BE2C (cell line): ENCODE data around the gene WDR45B.

Experiments used
- DNase-seq: peaks from one replicate; pipeline ENCODE4 v3.0.0-alpha.2; 2020
- H3K27me3 ChIP-seq: fragments of 250-450 bp; sonication (Bioruptor Pico); 2 replicates; pipeline ENCODE4 v1.5.1; 2020; ENCODE audit warnings: mild to moderate bottlenecking
- H3K36me3 ChIP-seq: fragments of 250-450 bp; sonication (Bioruptor Pico); 2 replicates; pipeline ENCODE4 v1.5.1; 2020; ENCODE audit warnings: mild to moderate bottlenecking
- H3K4me1 ChIP-seq: fragments of 250-450 bp; sonication (Bioruptor Pico); 2 replicates; pipeline ENCODE4 v1.5.1; 2020
- H3K4me3 ChIP-seq: 2 replicates; pipeline ENCODE4 v1.5.1; 2011; ENCODE audit warnings: low read depth, low read length
- H3K9me3 ChIP-seq: fragments of 250-450 bp; sonication (Bioruptor Pico); 2 replicates; pipeline ENCODE4 v1.5.1; 2020
- CTCF ChIP-seq: IDR thresholded peaks from 2 replicates; pipeline ENCODE4 v1.5.1; 2012; ENCODE audit warnings: mild to moderate bottlenecking, low read depth, low read length

Gene WDR45B

GRCh38 chr17:82574041-82574440 is 74.2 kb downstream of the WDR45B start:
- Histone ChIP-seq H3K36me3 (peaks cover 87% of the 10 kb centered on the region), H3K4me1 (no peaks in the 10 kb centered on the region), H3K4me3 (no peak overlapping the region), H3K27me3 (no peaks in the 10 kb centered on the region), H3K9me3 (no peaks in the 10 kb centered on the region)
- no peak for DNase-seq
- no peak for TF ChIP-seq CTCF

GRCh38 chr17:82571855-82572254 is 76.4 kb downstream of the WDR45B start:
- Histone ChIP-seq H3K36me3 (peaks cover 84% of the 10 kb centered on the region), H3K4me3 (no peak overlapping the region)

GRCh38 chr17:82570277-82570676 is 78.0 kb downstream of the WDR45B start:
- no peaks in the 10 kb centered on the region for H3K27me3 ChIP-seq
- no peak for TF ChIP-seq CTCF
- DNase-seq, result no peak
- no peaks in the 10 kb centered on the region for H3K9me3 ChIP-seq
- H3K36me3 ChIP-seq, result peaks cover 85% of the 10 kb centered on the region
- no peaks in the 10 kb centered on the region for H3K4me1 ChIP-seq
- no peak overlapping the region for H3K4me3 ChIP-seq

More at GRCh38 chr17:82571855-82572254, 76.4 kb downstream of the WDR45B start:
- no peaks in the 10 kb centered on the region for H3K4me1 ChIP-seq
- H3K9me3 ChIP-seq, result no peaks in the 10 kb centered on the region
- TF ChIP-seq CTCF, result no peak
- no peak for DNase-seq
- H3K27me3 ChIP-seq, result no peaks in the 10 kb centered on the region

- no peak for DNase-seq
- peaks cover 85% of the 10 kb centered on the region for H3K36me3 ChIP-seq
These were observed 78.6 kb downstream of the WDR45B start for GRCh38 chr17:82569621-82570020.

GRCh38 chr17:82568997-82569393 is 79.2 kb downstream of the WDR45B start:
- no peak for DNase-seq
- TF ChIP-seq CTCF, result no peak
- peaks cover 83% of the 10 kb centered on the region for H3K36me3 ChIP-seq
- no peaks in the 10 kb centered on the region for H3K4me1 ChIP-seq
- no peak overlapping the region for H3K4me3 ChIP-seq
- no peaks in the 10 kb centered on the region for H3K9me3 ChIP-seq
- no peaks in the 10 kb centered on the region for H3K27me3 ChIP-seq

More at GRCh38 chr17:82569621-82570020, 78.6 kb downstream of the WDR45B start:
- Histone ChIP-seq H3K4me1 (no peaks in the 10 kb centered on the region), H3K9me3 (no peaks in the 10 kb centered on the region), H3K27me3 (no peaks in the 10 kb centered on the region), H3K4me3 (no peak overlapping the region)
- TF ChIP-seq CTCF, result no peak

GRCh38 chr17:82567286-82567685 is 81.0 kb downstream of the WDR45B start:
- no peaks in the 10 kb centered on the region for H3K9me3 ChIP-seq
- no peak for TF ChIP-seq CTCF
- H3K4me1 ChIP-seq, result no peaks in the 10 kb centered on the region
- H3K36me3 ChIP-seq, result peaks cover 74% of the 10 kb centered on the region
- no peak for DNase-seq
- H3K4me3 ChIP-seq, result no peak overlapping the region
- no peaks in the 10 kb centered on the region for H3K27me3 ChIP-seq
